Neuronal stem cell (in vitro differentiated cells): Measurements from ENCODE around the gene PTGIR.
A peak's percentile ranks its signal among the peaks of the same experiment; 100 is the strongest.

Experiments
- DNase-seq: peaks from one replicate; pipeline ENCODE4 v3.0.0-alpha.2; 2013; ENCODE audit warnings: low spot score
- H2AFZ ChIP-seq: one replicate; pipeline ENCODE4 v1.6.1; 2013; ENCODE audit warnings: mild to moderate bottlenecking, low read length, inconsistent platforms
- H2AK5ac ChIP-seq: 2 replicates; pipeline ENCODE4 v1.6.1; 2013; ENCODE audit warnings: low read depth, mild to moderate bottlenecking, inconsistent platforms, low read length, moderate library complexity, mixed read lengths
- H2BK120ac ChIP-seq: 2 replicates; pipeline ENCODE4 v1.6.1; 2013; ENCODE audit warnings: low read depth, mild to moderate bottlenecking, inconsistent platforms, low read length, moderate library complexity, mixed read lengths
- H2BK12ac ChIP-seq: one replicate; pipeline ENCODE4 v1.6.1; 2013; ENCODE audit warnings: low read length, inconsistent platforms
- H2BK15ac ChIP-seq: 2 replicates; pipeline ENCODE4 v1.6.1; 2013; ENCODE audit warnings: mild to moderate bottlenecking, low read length, inconsistent platforms, mixed read lengths
- H2BK5ac ChIP-seq: one replicate; pipeline ENCODE4 v1.6.1; 2013; ENCODE audit warnings: inconsistent platforms, mild to moderate bottlenecking, low read length, moderate library complexity
- H3K14ac ChIP-seq: one replicate; pipeline ENCODE4 v1.6.1; 2013; ENCODE audit warnings: low read length, inconsistent platforms
- H3K18ac ChIP-seq: 2 replicates; pipeline ENCODE4 v1.6.1; 2013; ENCODE audit warnings: low read length, inconsistent platforms
- H3K23ac ChIP-seq: 2 replicates; pipeline ENCODE4 v1.6.1; 2013; ENCODE audit warnings: low read depth, mild to moderate bottlenecking, mixed read lengths, low read length, inconsistent platforms; ENCODE audit not compliant: poor library complexity
- H3K27ac ChIP-seq: replicated peaks from 3 replicates; pipeline ENCODE4 v1.5.1; 2013; ENCODE audit warnings: low read length, inconsistent platforms
- H3K27me3 ChIP-seq, 3 experiments: 2 replicates each; pipeline ENCODE4 v1.6.1; 2013; ENCODE audit warnings: low read length in 3 of 3, mild to moderate bottlenecking in 2 of 3, inconsistent platforms in 1 of 3, low read depth in 1 of 3, mixed read lengths in 1 of 3, moderate library complexity in 1 of 3; ENCODE audit not compliant: control insufficient read depth in 3 of 3, insufficient read depth in 3 of 3
- H3K36me3 ChIP-seq, 2 donors: replicated peaks in 1 of 2; 2 replicates each; pipeline ENCODE4 v1.6.1; 2013; ENCODE audit warnings: low read length in 2 of 2; ENCODE audit not compliant: control insufficient read depth in 2 of 2, insufficient read depth in 2 of 2
- H3K4ac ChIP-seq: 2 replicates; pipeline ENCODE4 v1.6.1; 2013; ENCODE audit warnings: inconsistent platforms, mild to moderate bottlenecking, low read length, moderate library complexity
- H3K4me1 ChIP-seq, 2 donors: 1 replicate in 1 of 2; 2 replicates in 1 of 2; pipeline ENCODE4 v1.6.1; 2013; ENCODE audit warnings: low read length in 2 of 2, low read depth in 1 of 2; ENCODE audit not compliant: control insufficient read depth in 2 of 2, insufficient read depth in 1 of 2
- H3K4me2 ChIP-seq: one replicate; pipeline ENCODE4 v1.6.1; 2013; ENCODE audit warnings: mild to moderate bottlenecking, low read length, inconsistent platforms; ENCODE audit not compliant: insufficient read depth, poor library complexity, severe bottlenecking
- H3K4me3 ChIP-seq, 2 donors: 2 replicates each; pipeline ENCODE4 v1.5.1; 2013; ENCODE audit warnings: low read length in 2 of 2, mild to moderate bottlenecking in 2 of 2, inconsistent platforms in 1 of 2, moderate library complexity in 1 of 2
- H3K79me1 ChIP-seq: one replicate; pipeline ENCODE4 v1.6.1; 2013; ENCODE audit warnings: low read depth, mild to moderate bottlenecking, inconsistent platforms, low read length, moderate library complexity
- H3K9ac ChIP-seq: one replicate; pipeline ENCODE4 v1.6.1; 2013; ENCODE audit warnings: mild to moderate bottlenecking, low read depth, low read length, inconsistent platforms; ENCODE audit not compliant: poor library complexity
- H3K9me3 ChIP-seq, 2 donors: replicated peaks in 1 of 2; 2 replicates each; pipeline versions ENCODE3 to v1.6.1; 2013; ENCODE audit warnings: low read length in 2 of 2, mild to moderate bottlenecking in 2 of 2, inconsistent platforms in 1 of 2, low read depth in 1 of 2, mixed read lengths in 1 of 2, moderate library complexity in 1 of 2; ENCODE audit not compliant: control insufficient read depth in 2 of 2, insufficient read depth in 1 of 2
- H4K8ac ChIP-seq: one replicate; pipeline ENCODE4 v1.6.1; 2013; ENCODE audit warnings: low read depth, mild to moderate bottlenecking, inconsistent platforms, low read length, moderate library complexity
- H4K91ac ChIP-seq: one replicate; pipeline ENCODE4 v1.6.1; 2013; ENCODE audit warnings: low read length, low read depth, mild to moderate bottlenecking, inconsistent platforms; ENCODE audit not compliant: poor library complexity
- whole genome bisulfite sequencing, 2 donors: extraction: QIAGEN DNeasy Blood & Tissue Kit; methylation state at CpG; one replicate each; pipeline ENCODE4 v1.1.7; 2013; ENCODE audit warnings: missing lambda C conversion rate in 2 of 2, mixed read lengths in 1 of 2; ENCODE audit not compliant: insufficient read length in 2 of 2, insufficient replicate concordance in 1 of 2; ENCODE audit errors: extremely low coverage in 2 of 2; 5-methylcytosine and 5-hydroxymethylcytosine counted together

PTGIR gene

GRCh38 chr19:46615966-46616365 is 8.9 kb downstream of the PTGIR start:
- H2BK120ac ChIP-seq = no peak overlapping the region
- no peak overlapping the region for H3K4ac ChIP-seq
- no CpG with 5 or more reads among the region's 10 CpGs for WGBS, 2 donors

GRCh38 chr19:46614114-46614722 is 10.7 kb downstream of the PTGIR start:
- H3K27me3 ChIP-seq = peaks cover 0 to 5% (median 0%) of the 10 kb centered on the region in 3 experiments
- H3K27ac ChIP-seq = no peak overlapping the region
- no CpG with 5 or more reads among the region's 12 CpGs for WGBS, 2 donors
- DNase-seq = peak; percentile 78
- H3K4me3 ChIP-seq = no peak overlapping the region
- H2BK5ac ChIP-seq = no peak overlapping the region
- H3K79me1 ChIP-seq = peaks cover 3% of the 10 kb centered on the region
- no peak overlapping the region for H3K23ac ChIP-seq
- H3K4ac ChIP-seq = no peak overlapping the region
- no peak overlapping the region for H4K91ac ChIP-seq
- no peak overlapping the region for H2BK120ac ChIP-seq
- H3K9ac ChIP-seq = no peak overlapping the region
- no peaks in the 10 kb centered on the region for H3K9me3 ChIP-seq
- H2BK15ac ChIP-seq = no peak overlapping the region
- H3K14ac ChIP-seq = no peak overlapping the region
- H2AFZ ChIP-seq = peak overlapping the region; percentile 71
- H4K8ac ChIP-seq = no peak overlapping the region
- H3K4me1 ChIP-seq = peaks cover 0 to 2% of the 10 kb centered on the region in 2 donors
- peaks cover 15 to 23% of the 10 kb centered on the region in 2 donors for H3K36me3 ChIP-seq
- no peak overlapping the region for H3K4me2 ChIP-seq
- no peak overlapping the region for H3K18ac ChIP-seq
- no peak overlapping the region for H2BK12ac ChIP-seq
- H2AK5ac ChIP-seq = no peak overlapping the region

More at GRCh38 chr19:46615966-46616365, 8.9 kb downstream of the PTGIR start:
- Histone ChIP-seq H3K23ac (no peak overlapping the region), H3K36me3 (peaks cover 2 to 6% of the 10 kb centered on the region in 2 donors), H3K14ac (no peak overlapping the region), H4K91ac (no peak overlapping the region), H2BK5ac (no peak overlapping the region), H3K4me2 (no peak overlapping the region), H3K9me3 (no peaks in the 10 kb centered on the region), H3K4me3 (no peak overlapping the region), H4K8ac (no peak overlapping the region), H3K27ac (no peak overlapping the region), H3K18ac (no peak overlapping the region), H3K79me1 (no peaks in the 10 kb centered on the region), H2AK5ac (no peak overlapping the region), H2BK12ac (no peak overlapping the region), H2BK15ac (no peak overlapping the region), H3K27me3 (peaks cover 0 to 14% (median 0%) of the 10 kb centered on the region in 3 experiments), H2AFZ (no peak overlapping the region), H3K9ac (no peak overlapping the region), H3K4me1 (peaks cover 3 to 11% of the 10 kb centered on the region in 2 donors)
- DNase-seq = no peak

- H2AFZ ChIP-seq = peak overlapping the region; percentile 71
- no peak overlapping the region for H3K23ac ChIP-seq
- no peak overlapping the region for H3K9ac ChIP-seq
- no peak overlapping the region for H4K8ac ChIP-seq
- no peak for DNase-seq
- H3K9me3 ChIP-seq = no peaks in the 10 kb centered on the region
- H2BK120ac ChIP-seq = no peak overlapping the region
- peaks cover 0 to 2% of the 10 kb centered on the region in 2 donors for H3K4me1 ChIP-seq
- no peak overlapping the region for H4K91ac ChIP-seq
- peaks cover 3% of the 10 kb centered on the region for H3K79me1 ChIP-seq
- H3K4me2 ChIP-seq = no peak overlapping the region
- H3K4me3 ChIP-seq = no peak overlapping the region
- no peak overlapping the region for H2BK15ac ChIP-seq
- H3K27ac ChIP-seq = no peak overlapping the region
- no peak overlapping the region for H2AK5ac ChIP-seq
- H3K27me3 ChIP-seq = peaks cover 0 to 5% (median 0%) of the 10 kb centered on the region in 3 experiments
- H2BK12ac ChIP-seq = no peak overlapping the region
- peaks cover 21 to 29% of the 10 kb centered on the region in 2 donors for H3K36me3 ChIP-seq
- H3K18ac ChIP-seq = no peak overlapping the region
- no peak overlapping the region for H3K4ac ChIP-seq
- H3K14ac ChIP-seq = no peak overlapping the region
- WGBS, 2 donors = no CpG with 5 or more reads among the region's 22 CpGs
- no peak overlapping the region for H2BK5ac ChIP-seq
Measured at GRCh38 chr19:46613525-46613924, 11.4 kb downstream of the PTGIR start.

- WGBS, 2 donors = no CpG with 5 or more reads among the region's 6 CpGs
- Histone ChIP-seq H3K14ac (no peak overlapping the region), H3K36me3 (peaks cover 39 to 47% of the 10 kb centered on the region in 2 donors), H2BK12ac (no peak overlapping the region), H4K8ac (no peak overlapping the region), H3K4me2 (no peak overlapping the region), H2BK120ac (peak overlapping the region; percentile 44), H3K79me1 (peaks cover 7% of the 10 kb centered on the region), H2BK15ac (no peak overlapping the region), H4K91ac (no peak overlapping the region), H3K23ac (no peak overlapping the region), H3K4me3 (no peak overlapping the region), H3K27me3 (peaks cover 0 to 3% (median 0%) of the 10 kb centered on the region in 3 experiments), H3K18ac (no peak overlapping the region), H3K4ac (no peak overlapping the region), H2AFZ (no peak overlapping the region), H2AK5ac (peak overlapping the region; percentile 65), H2BK5ac (peak overlapping the region; percentile 77), H3K9me3 (no peaks in the 10 kb centered on the region), H3K9ac (no peak overlapping the region), H3K27ac (no peak overlapping the region), H3K4me1 (peaks cover 0 to 2% of the 10 kb centered on the region in 2 donors)
- DNase-seq = no peak
Measured at GRCh38 chr19:46611776-46612175, 13.1 kb downstream of the PTGIR start.
